Stomach (tissue), 4 donors: ENCODE data around the gene GGCX.

Source experiments
- CTCF ChIP-seq, 7 experiments: fragments of 450-650 bp in 4 of 7; fragments of 200-600 bp in 3 of 7; sonication (generic) in 3 of 7; IDR thresholded peaks; one replicate each; pipeline ENCODE4 v1.5.1; 2016 to 2019; ENCODE audit warnings: antibody characterized with exemption in 7 of 7, control low read depth in 2 of 7, mild to moderate bottlenecking in 1 of 7
- EP300 ChIP-seq: sonication (generic); formaldehyde crosslinking; IDR thresholded peaks from one replicate; pipeline ENCODE4 v1.6.1; 2017; ENCODE audit warnings: antibody characterized with exemption
- POLR2A ChIP-seq, 4 donors: fragments of 450-650 bp; IDR thresholded peaks; one replicate each; pipeline ENCODE4 v1.6.1; 2016; ENCODE audit warnings: antibody characterized with exemption in 4 of 4, control low read depth in 2 of 4, mild to moderate bottlenecking in 1 of 4, moderate library complexity in 1 of 4

GRCh38 chr2:85589982-85590791 lies 28.9 kb upstream of the GGCX start:
- TF ChIP-seq CTCF (IDR thresholded peaks at IDR 0.05): no peak
- TF ChIP-seq POLR2A (IDR thresholded peaks at IDR 0.05): no peak
- no peak for TF ChIP-seq EP300
